GM12874 (cell line): ENCODE data around the gene OPTN.
A peak's percentile ranks its signal among the peaks of the same experiment; 100 is the strongest.

ENCODE experiments used
- CTCF ChIP-seq: IDR thresholded peaks from 2 replicates; pipeline ENCODE4 v1.5.1; 2011; ENCODE audit warnings: low read depth, mild to moderate bottlenecking, control low read depth, low read length, moderate library complexity; ENCODE audit not compliant: insufficient read depth

The OPTN gene

GRCh38 chr10:13099666-13100348 is at the start of gene OPTN:
Gene OPTN (plus strand): TSS chr10:13100163. CDS start chr10:13109123, 8,960 bp downstream.
- TF ChIP-seq CTCF, result peak; percentile 77

- no peak for TF ChIP-seq CTCF
Measured at GRCh38 chr10:13051126-13051694, 48.8 kb upstream of the OPTN start.

GRCh38 chr10:13053794-13054462 is 46.0 kb upstream of the OPTN start:
- no peak for TF ChIP-seq CTCF

- no peak for TF ChIP-seq CTCF
Measured at GRCh38 chr10:13054844-13055243, 45.1 kb upstream of the OPTN start.

GRCh38 chr10:13056456-13057077 is 43.4 kb upstream of the OPTN start:
- TF ChIP-seq CTCF, result no peak

- TF ChIP-seq CTCF, result no peak
Measured at GRCh38 chr10:13062803-13063202, 37.2 kb upstream of the OPTN start.

- TF ChIP-seq CTCF, result no peak
Measured at GRCh38 chr10:13066527-13066926, 33.4 kb upstream of the OPTN start.
